Neutrophil (primary cell): ENCODE results near the gene PEAK3.

Experiments
- H3K27ac ChIP-seq: fragments of 200-600 bp; sonication (generic); 2 replicates; pipeline ENCODE4 v1.5.1; 2016; ENCODE audit warnings: mild to moderate bottlenecking, moderate library complexity
- H3K27me3 ChIP-seq: fragments of 200-600 bp; sonication (generic); 2 replicates; pipeline ENCODE4 v1.6.0; 2016; ENCODE audit warnings: mild to moderate bottlenecking
- H3K36me3 ChIP-seq: fragments of 200-600 bp; sonication (generic); 2 replicates; pipeline ENCODE4 v1.5.1; 2017
- H3K4me1 ChIP-seq, 2 experiments: fragments of 200-600 bp in 1 of 2; sonication (generic) in 1 of 2; 1 replicate in 1 of 2; 2 replicates in 1 of 2; pipeline versions ENCODE4 v1.5.1 to v1.6.1; 2013 to 2016; ENCODE audit warnings: low read depth in 1 of 2, low read length in 1 of 2, mild to moderate bottlenecking in 1 of 2, moderate library complexity in 1 of 2; ENCODE audit not compliant: control insufficient read depth in 1 of 2, insufficient read depth in 1 of 2
- H3K4me3 ChIP-seq, 2 experiments: fragments of 200-600 bp in 1 of 2; sonication (generic) in 1 of 2; 1 replicate in 1 of 2; 2 replicates in 1 of 2; pipeline ENCODE4 v1.5.1; 2013 to 2016; ENCODE audit warnings: low read depth in 1 of 2, low read length in 1 of 2, mild to moderate bottlenecking in 1 of 2, moderate library complexity in 1 of 2
- H3K9me3 ChIP-seq: fragments of 200-600 bp; sonication (generic); 2 replicates; pipeline ENCODE4 v1.5.1; 2016
- CTCF ChIP-seq: fragments of 200-600 bp; sonication (generic); IDR thresholded peaks from 2 replicates; pipeline ENCODE4 v1.5.1; 2016; ENCODE audit warnings: antibody characterized with exemption

Gene PEAK3

DNA sequence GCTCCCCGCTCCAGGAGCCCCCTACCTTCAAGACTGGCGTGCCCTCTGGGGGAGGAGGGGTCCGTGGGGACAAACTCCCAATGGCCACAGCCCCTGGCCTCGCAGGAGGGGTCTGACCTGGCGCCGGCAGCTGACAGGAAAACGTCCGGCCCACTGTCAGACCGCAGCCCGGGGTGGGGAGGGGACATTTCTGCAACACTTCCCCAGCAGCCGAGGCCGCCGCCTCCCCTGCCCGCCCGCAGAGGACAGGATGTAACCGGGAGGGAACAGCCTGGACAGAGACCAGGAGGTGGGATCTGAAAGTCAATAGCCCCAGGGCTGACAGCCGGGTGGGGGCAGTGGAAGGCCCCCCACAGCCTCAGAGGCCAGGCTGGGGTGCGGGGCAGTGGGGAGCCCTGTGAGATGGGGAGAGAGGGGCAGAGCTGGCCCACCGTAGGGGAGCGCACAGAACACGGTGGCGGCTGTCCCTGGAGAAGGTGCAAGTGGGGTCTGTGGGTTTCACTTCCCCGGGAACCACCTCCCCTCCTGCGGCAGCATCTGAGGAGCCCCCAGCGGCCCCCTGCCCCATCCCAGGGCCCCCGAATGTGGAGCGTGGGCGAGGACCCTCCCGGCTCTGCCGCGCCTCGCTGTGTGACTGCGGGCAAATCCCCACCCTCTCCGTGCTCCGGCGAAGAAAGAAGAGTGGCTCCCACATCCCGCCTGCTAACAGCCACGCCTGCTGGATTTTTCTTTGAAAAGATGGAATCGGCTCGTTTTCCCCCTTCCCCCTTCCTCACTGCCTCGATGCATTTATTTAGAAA is at the start of gene PEAK3:
Gene PEAK3 (minus strand): TSS at position 114 of the 800 bp plus-strand sequence. CDS start 1,244 bp downstream, outside the sequence.
- Histone ChIP-seq H3K27me3 (no peaks in the 10 kb centered on the region), H3K4me1 (peaks cover 77 to 79% of the 10 kb centered on the region in 2 experiments)

GRCh38 chr19:2330632-2331284 is 48.8 kb upstream of the PEAK3 start:
- no peak overlapping the region for H3K27ac ChIP-seq
- H3K27me3 ChIP-seq, result no peaks in the 10 kb centered on the region
- TF ChIP-seq CTCF, result no peak
- H3K9me3 ChIP-seq, result no peaks in the 10 kb centered on the region
- peaks cover 37 to 54% of the 10 kb centered on the region in 2 experiments for H3K4me1 ChIP-seq
- no peak overlapping the region for H3K4me3 ChIP-seq
- H3K36me3 ChIP-seq, result no peaks in the 10 kb centered on the region

More for the DNA sequence above, at the start of gene PEAK3:
- no peaks in the 10 kb centered on the region for H3K9me3 ChIP-seq
- H3K4me3 ChIP-seq, result peak within 1 kb of the TSS; percentile 83 to 92
- H3K27ac ChIP-seq, result peak within 1 kb of the TSS; percentile 99
- H3K36me3 ChIP-seq, result peaks cover 24% of the 10 kb centered on the region
- TF ChIP-seq CTCF, result peak; percentile 32

GRCh38 chr19:2330255-2330631 is 48.3 kb upstream of the PEAK3 start:
- no peaks in the 10 kb centered on the region for H3K27me3 ChIP-seq
- H3K4me3 ChIP-seq, result no peak overlapping the region
- TF ChIP-seq CTCF, result no peak
- H3K36me3 ChIP-seq, result no peaks in the 10 kb centered on the region
- no peaks in the 10 kb centered on the region for H3K9me3 ChIP-seq
- no peak overlapping the region for H3K27ac ChIP-seq
- H3K4me1 ChIP-seq, result peaks cover 37 to 54% of the 10 kb centered on the region in 2 experiments

DNA sequence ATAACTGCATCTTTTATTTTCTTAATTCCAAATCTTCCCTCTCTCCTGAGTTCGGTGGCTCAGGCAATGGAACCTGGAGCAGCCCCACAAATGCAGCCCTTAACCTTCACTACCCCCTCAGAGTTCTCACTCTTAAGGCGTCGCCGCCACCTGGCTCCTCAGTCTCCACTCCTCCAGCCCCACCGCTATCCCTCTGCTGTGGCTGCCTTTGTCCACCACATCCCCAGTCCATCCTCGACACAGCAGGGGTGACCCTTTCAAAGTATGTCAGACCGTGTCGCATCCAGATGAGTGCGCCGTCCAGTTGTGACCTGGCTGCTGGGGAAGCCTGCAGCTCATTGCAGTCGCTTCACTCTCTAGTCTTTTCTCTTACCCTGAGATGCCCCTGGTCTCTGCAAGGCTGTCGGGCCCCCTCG is 47.5 kb upstream of the PEAK3 start:
- Histone ChIP-seq H3K4me1 (peaks cover 37 to 54% of the 10 kb centered on the region in 2 experiments), H3K9me3 (no peaks in the 10 kb centered on the region), H3K27me3 (no peaks in the 10 kb centered on the region), H3K36me3 (no peaks in the 10 kb centered on the region), H3K27ac (peak overlapping the region; percentile 60), H3K4me3 (peak overlapping the region; percentile 84 to 91)
- no peak for TF ChIP-seq CTCF

- no peak for TF ChIP-seq CTCF
- Histone ChIP-seq H3K4me1 (peaks cover 37 to 52% of the 10 kb centered on the region in 2 experiments), H3K36me3 (peaks cover 2% of the 10 kb centered on the region), H3K27ac (peak overlapping the region; percentile 60), H3K9me3 (no peaks in the 10 kb centered on the region), H3K27me3 (no peaks in the 10 kb centered on the region), H3K4me3 (peak overlapping the region; percentile 84 to 91)
These were observed 47.1 kb upstream of the PEAK3 start for GRCh38 chr19:2329149-2329478.
